ENCODE measurements around the gene FBL. TPM values are rescaled to one million over a fixed set of nuclear protein-coding genes. Genes with fewer than 3 reads are reported as not detected.

The FBL gene
- total and polyA plus RNA-seq, 10 of the 15 experiments (the other 5 are each of a cell fraction or from before 2014, with no cell fraction given), result 156 to 1,083 (median 478) TPM

DNA sequence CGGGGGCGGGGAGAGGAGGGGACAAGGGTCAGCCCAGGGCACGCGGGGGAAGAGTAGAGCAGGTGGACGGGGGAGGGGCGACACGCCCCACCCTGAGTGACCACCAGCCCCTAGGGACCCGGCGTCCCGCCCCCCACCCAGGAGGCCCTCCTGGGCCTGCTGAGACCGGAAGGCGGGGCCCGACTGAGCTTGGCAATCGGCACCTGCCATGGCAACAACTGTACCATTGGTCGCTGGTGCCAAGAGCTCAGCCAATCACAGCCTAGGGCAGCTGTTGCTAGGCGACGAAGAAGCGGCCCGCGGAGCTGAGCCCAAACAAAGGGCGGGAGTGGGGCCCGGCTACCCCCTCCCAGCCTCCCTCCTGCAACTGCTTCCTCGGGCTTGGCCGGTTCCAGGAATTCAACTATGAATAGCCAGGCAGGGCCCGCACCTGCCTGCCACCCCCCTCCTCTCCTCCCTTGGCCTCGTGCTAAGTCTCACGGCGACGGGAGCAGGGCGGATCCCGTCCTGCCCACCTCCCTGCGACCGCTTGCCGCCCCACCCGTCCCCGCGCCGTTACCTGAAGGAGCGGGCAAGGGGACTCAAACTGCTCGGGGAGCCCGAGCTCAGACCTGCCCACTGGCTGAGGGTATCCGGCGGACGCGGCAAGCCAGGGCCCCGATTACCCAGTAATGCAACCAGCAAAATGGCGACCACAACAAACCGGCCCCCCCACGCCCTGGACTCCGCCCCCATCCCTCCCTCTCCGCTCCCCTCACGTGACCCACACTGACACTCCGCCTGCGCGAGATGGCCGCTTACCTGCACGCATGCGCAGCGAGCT, 12.5 kb downstream of the FBL start, which contains the start of gene DYRK1B (continued):
- TF ChIP-seq CUX1 (IDR thresholded peaks at IDR 0.05; ENCODE audit: insufficient replicate concordance, low read depth, low read length), result no peak
- TF ChIP-seq TCF3 (IDR thresholded peaks at IDR 0.05; ENCODE audit: borderline replicate concordance, insufficient read depth, low read depth, low read length), result no peak
- peak; percentile 96 for TF ChIP-seq USF2 (IDR thresholded peaks at IDR 0.05; ENCODE audit: borderline replicate concordance, low read depth, low read length)
- TF ChIP-seq RAD51 (IDR thresholded peaks at IDR 0.05), result peak; percentile 97
- 0 out of 2 replicates have a peak, but pooled peaks have one; percentile 9 for TF ChIP-seq SMARCA5 (IDR thresholded peaks at IDR 0.05)
- 0 out of 2 replicates have a peak, but pooled peaks have one; percentile 41 for TF ChIP-seq IKZF1 (conservative IDR thresholded peaks at IDR 0.05)
- TF ChIP-seq TBL1XR1 (IDR thresholded peaks at IDR 0.05; ENCODE audit: low read depth, low read length), result no peak
- TF ChIP-seq MEF2A (IDR thresholded peaks at IDR 0.05; ENCODE audit: insufficient read depth, low read depth, low read length), result 0 out of 2 replicates have a peak, but pooled peaks have one; percentile 7
- TF ChIP-seq, protein P1, sequence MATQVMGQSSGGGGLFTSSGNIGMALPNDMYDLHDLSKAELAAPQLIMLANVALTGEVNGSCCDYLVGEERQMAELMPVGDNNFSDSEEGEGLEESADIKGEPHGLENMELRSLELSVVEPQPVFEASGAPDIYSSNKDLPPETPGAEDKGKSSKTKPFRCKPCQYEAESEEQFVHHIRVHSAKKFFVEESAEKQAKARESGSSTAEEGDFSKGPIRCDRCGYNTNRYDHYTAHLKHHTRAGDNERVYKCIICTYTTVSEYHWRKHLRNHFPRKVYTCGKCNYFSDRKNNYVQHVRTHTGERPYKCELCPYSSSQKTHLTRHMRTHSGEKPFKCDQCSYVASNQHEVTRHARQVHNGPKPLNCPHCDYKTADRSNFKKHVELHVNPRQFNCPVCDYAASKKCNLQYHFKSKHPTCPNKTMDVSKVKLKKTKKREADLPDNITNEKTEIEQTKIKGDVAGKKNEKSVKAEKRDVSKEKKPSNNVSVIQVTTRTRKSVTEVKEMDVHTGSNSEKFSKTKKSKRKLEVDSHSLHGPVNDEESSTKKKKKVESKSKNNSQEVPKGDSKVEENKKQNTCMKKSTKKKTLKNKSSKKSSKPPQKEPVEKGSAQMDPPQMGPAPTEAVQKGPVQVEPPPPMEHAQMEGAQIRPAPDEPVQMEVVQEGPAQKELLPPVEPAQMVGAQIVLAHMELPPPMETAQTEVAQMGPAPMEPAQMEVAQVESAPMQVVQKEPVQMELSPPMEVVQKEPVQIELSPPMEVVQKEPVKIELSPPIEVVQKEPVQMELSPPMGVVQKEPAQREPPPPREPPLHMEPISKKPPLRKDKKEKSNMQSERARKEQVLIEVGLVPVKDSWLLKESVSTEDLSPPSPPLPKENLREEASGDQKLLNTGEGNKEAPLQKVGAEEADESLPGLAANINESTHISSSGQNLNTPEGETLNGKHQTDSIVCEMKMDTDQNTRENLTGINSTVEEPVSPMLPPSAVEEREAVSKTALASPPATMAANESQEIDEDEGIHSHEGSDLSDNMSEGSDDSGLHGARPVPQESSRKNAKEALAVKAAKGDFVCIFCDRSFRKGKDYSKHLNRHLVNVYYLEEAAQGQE (IDR thresholded peaks at IDR 0.05; ENCODE audit: low read depth, low read length), result no peak
- TF ChIP-seq ZZZ3 (IDR thresholded peaks at IDR 0.05; ENCODE audit: control insufficient read depth, insufficient read length, low read depth), result no peak
- no peak for TF ChIP-seq TCF7 (IDR thresholded peaks at IDR 0.05; ENCODE audit: borderline replicate concordance)
- no peak for TF ChIP-seq ZNF24 (IDR thresholded peaks at IDR 0.05)
- TF ChIP-seq HDAC6 (IDR thresholded peaks at IDR 0.05; ENCODE audit: unreplicated experiment), result no peak
- peak; percentile 52 for TF ChIP-seq KLF5 (IDR thresholded peaks at IDR 0.05; ENCODE audit: partially characterized antibody)
- no peak for TF ChIP-seq JUND (IDR thresholded peaks at IDR 0.05; ENCODE audit: low read depth, low read length)
- TF ChIP-seq CEBPZ (IDR thresholded peaks at IDR 0.05; ENCODE audit: low read depth, low read length), result no peak

Measured in GM12878 (cell line).